NT2/D1 (cell line): ENCODE measurements around the gene SPAG17.

Experiments used
- SUZ12 ChIP-seq: IDR thresholded peaks from 2 replicates; pipeline ENCODE4 v1.6.1; 2011; ENCODE audit not compliant: insufficient read length, insufficient read depth; ENCODE audit errors: extremely low read depth
- ZNF274 ChIP-seq: IDR thresholded peaks from 2 replicates; pipeline ENCODE4 v1.6.1; 2011; ENCODE audit warnings: mild to moderate bottlenecking, low read depth, low read length

DNA sequence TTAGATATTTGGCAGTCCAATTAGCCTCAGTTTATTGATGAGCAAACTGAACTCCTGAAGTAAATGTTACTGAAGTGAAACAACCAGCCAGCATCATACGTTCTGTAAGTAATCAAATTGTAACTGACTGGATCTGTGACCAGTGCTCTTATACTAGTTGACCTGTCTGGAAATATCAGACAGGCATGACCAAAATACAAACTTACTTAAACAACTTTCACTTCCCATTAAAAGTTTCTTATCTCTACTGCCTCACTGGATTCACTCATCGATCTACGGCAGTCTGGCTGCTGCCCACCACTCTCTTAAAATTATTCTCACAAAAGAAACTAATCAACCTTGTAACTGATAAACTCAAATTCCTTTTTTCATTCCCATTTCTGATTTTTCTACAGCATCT lies 199.1 kb downstream of the SPAG17 start:
- TF ChIP-seq ZNF274 (no peak), SUZ12 (no peak)
